Right cardiac atrium (tissue), 5 donors: Measurements from ENCODE around the gene REPIN1. TPM values are rescaled to one million over a fixed set of nuclear protein-coding genes. Genes with fewer than 3 reads are reported as not detected.

ENCODE experiments used
- ATAC-seq, 2 donors: fragments of 200-7000 bp; cut with Tn5 transposase; one replicate each; pipeline versions ENCODE4 v1.8.0 to v1.9.1; 2020; ENCODE audit warnings: moderate library complexity in 2 of 2, mild to moderate bottlenecking in 1 of 2
- DNase-seq, 3 donors: peaks; one replicate each; pipeline ENCODE4 v3.0.0-alpha.2; 2020
- H3K27ac ChIP-seq: one replicate; pipeline ENCODE4 v1.5.1; 2013; ENCODE audit warnings: mild to moderate bottlenecking, low read length, control low read depth, moderate library complexity
- H3K27me3 ChIP-seq: one replicate; pipeline ENCODE4 v1.6.1; 2013; ENCODE audit not compliant: control insufficient read depth, insufficient read depth
- H3K4me1 ChIP-seq: one replicate; pipeline ENCODE4 v1.6.1; 2013; ENCODE audit warnings: low read length; ENCODE audit not compliant: control insufficient read depth, insufficient read depth
- H3K4me3 ChIP-seq: one replicate; pipeline ENCODE4 v1.5.1; 2013; ENCODE audit warnings: low read length, control low read depth
- H3K9me3 ChIP-seq: one replicate; pipeline ENCODE4 v1.6.1; 2013; ENCODE audit warnings: low read length; ENCODE audit not compliant: control insufficient read depth
- WGBS: extraction: QIAGEN DNeasy Blood & Tissue Kit; methylation state at CpG from one replicate; pipeline ENCODE4 v1.1.7; 2013; 5-methylcytosine and 5-hydroxymethylcytosine counted together
- intact Hi-C, 4 donors: fragments of 100-400 bp; cut with DNase I; formaldehyde crosslinking; loops; one replicate each; pipeline versions ENCODE4 v1.11.0 to v1.14.0; 2022 to 2023
- polyA plus RNA-seq: library from polyadenylated mRNA; stranded (reverse); fragments of 200-250 nt; gene quantifications from one replicate; pipeline ENCODE4 v1.2.3, GENCODE V29; 2013
- total RNA-seq, 4 donors: library from RNA; stranded (reverse); fragmentation: NEBNext Ultra II Directional; extraction: Animal tissue kit (Norgen Biotek cat#: 25700); gene quantifications; one replicate each; pipeline ENCODE4 v1.2.1, GENCODE V29; 2021
- donor health status: healthy with polysubstance abuse.
- donor health status: DM: no; HTN: yes; CAD: no.
- donor health status: DM: no; HTN: no; CAD: no.
- donor health status: DM: no; HTN: yes; CAD: no; lungs with severe emphysema.
- donor health status: DM: yes; HTN: yes; CAD: no.

REPIN1 gene
- total and polyA plus RNA-seq, 5 donors = 70.6 to 116 (median 107) TPM

GRCh38 chr7:150410131-150410530 lies 41.5 kb downstream of the REPIN1 start:
- Histone ChIP-seq H3K27ac (no peak overlapping the region), H3K27me3 (no peaks in the 10 kb centered on the region), H3K9me3 (no peaks in the 10 kb centered on the region), H3K4me3 (no peak overlapping the region), H3K4me1 (peaks cover 7% of the 10 kb centered on the region)
- DNase-seq (no peak), ATAC-seq (no peak)
- 89% methylated on average over 7 of the region's 7 CpGs for WGBS
- intact Hi-C loops = no loop called here

- no peaks in the 10 kb centered on the region for H3K27me3 ChIP-seq
- H3K9me3 ChIP-seq = no peaks in the 10 kb centered on the region
- H3K27ac ChIP-seq = no peak overlapping the region
- DNase-seq (no peak), ATAC-seq (no peak)
- 70% methylated on average over 10 of the region's 10 CpGs for WGBS
- H3K4me3 ChIP-seq = no peak overlapping the region
- intact Hi-C loops = no loop called here
- peaks cover 6% of the 10 kb centered on the region for H3K4me1 ChIP-seq
Measured at GRCh38 chr7:150410680-150411346, 42.2 kb downstream of the REPIN1 start.

GRCh38 chr7:150411606-150412005 lies 43.0 kb downstream of the REPIN1 start:
- Histone ChIP-seq H3K9me3 (no peaks in the 10 kb centered on the region), H3K27me3 (no peaks in the 10 kb centered on the region), H3K4me1 (peaks cover under 1% of the 10 kb centered on the region), H3K27ac (no peak overlapping the region), H3K4me3 (no peak overlapping the region)
- intact Hi-C loops = no loop called here
- WGBS = 85% methylated on average over 11 of the region's 11 CpGs
- DNase-seq = no peak
- ATAC-seq = no peak

GRCh38 chr7:150412016-150412415 lies 43.4 kb downstream of the REPIN1 start:
- intact Hi-C loops = no loop called here
- WGBS = 94% methylated on average over 11 of the region's 11 CpGs
- Histone ChIP-seq H3K4me3 (no peak overlapping the region), H3K27ac (no peak overlapping the region), H3K9me3 (no peaks in the 10 kb centered on the region), H3K4me1 (no peaks in the 10 kb centered on the region), H3K27me3 (no peaks in the 10 kb centered on the region)
- ATAC-seq = no peak
- no peak for DNase-seq

DNA sequence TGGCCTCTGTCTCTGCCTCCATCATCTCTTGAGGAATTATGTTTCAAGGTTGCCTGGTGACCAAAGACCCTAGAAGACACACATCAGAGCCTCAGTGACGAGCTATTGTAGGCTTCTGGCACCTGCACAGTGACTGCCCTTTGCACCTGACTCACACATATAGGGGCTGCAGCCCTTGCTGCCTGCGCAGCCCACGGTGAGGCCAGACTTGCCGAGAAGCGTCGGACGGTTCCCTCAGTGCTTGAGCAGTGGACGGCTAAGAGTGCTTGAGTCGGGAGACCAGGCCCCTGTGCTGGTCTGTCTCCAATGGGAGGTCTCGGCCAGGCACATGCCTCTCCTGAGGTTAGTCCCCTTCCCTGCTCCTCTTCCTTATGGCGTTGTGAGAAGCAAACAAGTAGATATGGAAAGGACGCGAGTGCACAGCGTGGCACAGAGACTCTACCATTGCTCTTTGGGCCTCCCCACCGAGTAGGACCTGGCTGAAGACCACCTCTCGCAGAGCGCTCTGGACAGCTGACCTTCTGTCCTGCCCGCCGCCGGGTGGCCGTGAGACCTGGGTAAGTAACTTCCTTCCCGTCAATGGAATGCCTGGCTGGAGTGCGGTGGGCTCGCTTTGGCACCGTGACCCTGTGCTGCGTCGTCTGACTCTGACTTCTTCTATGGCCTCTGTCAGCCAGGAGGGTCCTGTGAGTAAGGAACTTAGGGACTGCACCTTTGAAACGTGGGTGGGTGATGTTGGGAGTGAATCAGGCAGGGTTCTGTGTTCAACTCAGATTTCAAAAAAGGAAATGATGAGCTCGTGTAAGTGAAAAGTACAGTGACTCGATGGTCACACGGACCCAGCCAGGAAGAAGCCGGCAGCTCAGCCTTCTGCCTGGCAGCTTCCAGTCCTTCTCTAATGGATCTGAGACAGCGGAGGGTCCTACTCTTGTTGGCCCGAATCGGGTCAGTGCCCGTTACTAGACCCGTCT lies 44.2 kb downstream of the REPIN1 start:
- intact Hi-C loops = no loop called here
- no peak overlapping the region for H3K27ac ChIP-seq
- 86% methylated on average over 37 of the region's 37 CpGs for WGBS
- H3K9me3 ChIP-seq = no peaks in the 10 kb centered on the region
- ATAC-seq (no peak), DNase-seq (no peak)
- no peaks in the 10 kb centered on the region for H3K27me3 ChIP-seq
- no peaks in the 10 kb centered on the region for H3K4me1 ChIP-seq
- H3K4me3 ChIP-seq = no peak overlapping the region

GRCh38 chr7:150413640-150414081 lies 45.0 kb downstream of the REPIN1 start:
- H3K4me3 ChIP-seq = no peak overlapping the region
- no peaks in the 10 kb centered on the region for H3K27me3 ChIP-seq
- no peak for ATAC-seq
- 87% methylated on average over 11 of the region's 11 CpGs for WGBS
- DNase-seq = no peak
- H3K4me1 ChIP-seq = no peaks in the 10 kb centered on the region
- no peaks in the 10 kb centered on the region for H3K9me3 ChIP-seq
- no peak overlapping the region for H3K27ac ChIP-seq
- intact Hi-C loops = no loop called here

- Histone ChIP-seq H3K27me3 (no peaks in the 10 kb centered on the region), H3K4me3 (no peak overlapping the region), H3K27ac (no peak overlapping the region), H3K4me1 (no peaks in the 10 kb centered on the region), H3K9me3 (no peaks in the 10 kb centered on the region)
- no peak for DNase-seq
- WGBS = 87% methylated on average over 19 of the region's 19 CpGs
- intact Hi-C loops = no loop called here
- no peak for ATAC-seq
Measured at GRCh38 chr7:150415161-150416153, 46.8 kb downstream of the REPIN1 start.

- Histone ChIP-seq H3K4me3 (no peak overlapping the region), H3K4me1 (no peaks in the 10 kb centered on the region), H3K27ac (no peak overlapping the region), H3K27me3 (no peaks in the 10 kb centered on the region), H3K9me3 (no peaks in the 10 kb centered on the region)
- DNase-seq = no peak
- intact Hi-C loops = no loop called here
- 96% methylated on average over 10 of the region's 10 CpGs for WGBS
- ATAC-seq = no peak
Measured at GRCh38 chr7:150417239-150417638, 48.6 kb downstream of the REPIN1 start.

- intact Hi-C loops = loop anchor here in 1 of 4 donors (2.0 kb wide), 1 partner anchor 63 kb away; no protein-coding TSS in a partner anchor
- no peak for ATAC-seq
- 95% methylated on average over 6 of the region's 6 CpGs for WGBS
Measured at GRCh38 chr7:150417863-150418262, 49.2 kb downstream of the REPIN1 start.

DNA sequence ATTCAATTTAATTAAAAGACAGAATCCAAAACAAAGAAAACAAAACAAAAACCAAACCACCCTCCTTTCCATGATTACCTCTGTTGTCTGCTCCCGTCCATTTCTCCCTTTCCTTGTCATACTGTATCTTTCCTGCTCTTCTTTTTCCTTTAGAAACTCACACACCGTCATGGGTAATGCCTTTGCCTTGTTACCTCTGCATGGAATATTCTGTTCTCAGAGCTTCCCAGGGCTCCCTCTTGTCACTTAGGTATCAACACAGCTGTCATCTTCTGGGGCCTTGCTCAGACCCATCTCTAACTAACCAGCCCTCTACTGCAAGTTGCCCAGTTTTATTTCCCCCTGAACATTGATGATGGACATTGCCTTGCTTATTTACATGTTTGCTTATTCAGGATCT lies 51.6 kb downstream of the REPIN1 start:
- no peaks in the 10 kb centered on the region for H3K4me1 ChIP-seq
- H3K27me3 ChIP-seq = no peaks in the 10 kb centered on the region
- 86% methylated on average over 2 of the region's 2 CpGs for WGBS
- H3K4me3 ChIP-seq = no peak overlapping the region
- no peak overlapping the region for H3K27ac ChIP-seq
- ATAC-seq (no peak), DNase-seq (no peak)
- intact Hi-C loops = loop anchor here in 3 of 4 donors (2.0 to 5.0 kb wide), 2 partner anchors 63 to 133 kb away; no protein-coding TSS in a partner anchor
- no peaks in the 10 kb centered on the region for H3K9me3 ChIP-seq

More at GRCh38 chr7:150417863-150418262, 49.2 kb downstream of the REPIN1 start:
- Histone ChIP-seq H3K9me3 (no peaks in the 10 kb centered on the region), H3K27ac (no peak overlapping the region), H3K4me3 (no peak overlapping the region), H3K4me1 (no peaks in the 10 kb centered on the region), H3K27me3 (no peaks in the 10 kb centered on the region)
- DNase-seq = no peak
